Activated naive CD8-positive, alpha-beta T cell treated with anti-CD3 and anti-CD28 coated beads for 36 hours (primary cell): ENCODE results near the gene GPR132. TPM values are rescaled to one million over a fixed set of nuclear protein-coding genes. Genes with fewer than 3 reads are reported as not detected.

Source experiments
- DNase-seq: peaks from one replicate; pipeline ENCODE4 v3.0.0; 2021
- H3K27ac Mint-ChIP-seq: one replicate; pipeline ENCODE4 v1.8.0; 2022; ENCODE audit warnings: mild to moderate bottlenecking, moderate library complexity, mixed read lengths
- H3K27me3 Mint-ChIP-seq: one replicate; pipeline ENCODE4 v1.8.0; 2022; ENCODE audit warnings: mild to moderate bottlenecking, mixed read lengths
- H3K36me3 Mint-ChIP-seq: one replicate; pipeline ENCODE4 v1.8.0; 2021; ENCODE audit warnings: mild to moderate bottlenecking, mixed read lengths
- H3K4me1 Mint-ChIP-seq: one replicate; pipeline ENCODE4 v1.8.0; 2021; ENCODE audit warnings: mixed read lengths
- H3K4me3 Mint-ChIP-seq: one replicate; pipeline ENCODE4 v1.8.0; 2022; ENCODE audit warnings: mild to moderate bottlenecking, moderate library complexity, mixed read lengths
- H3K9me3 Mint-ChIP-seq: one replicate; pipeline ENCODE4 v1.8.0; 2022; ENCODE audit warnings: mixed read lengths
- total RNA-seq, 2 experiments: library from RNA; stranded (reverse); gene quantifications; one replicate each; pipeline ENCODE4 v1.2.3, GENCODE V29; 2021

The GPR132 gene
- total RNA-seq, 2 experiments from 2014 or later: 23.9 to 24.1 TPM

GRCh38 chr14:105094193-105094907, 29.1 kb upstream of the GPR132 start:
- Mint-ChIP-seq H3K4me3 (peak overlapping the region; percentile 66), H3K4me1 (peaks cover 10% of the 10 kb centered on the region), H3K36me3 (no peaks in the 10 kb centered on the region), H3K9me3 (no peaks in the 10 kb centered on the region), H3K27me3 (no peaks in the 10 kb centered on the region), H3K27ac (no peak overlapping the region)
- no peak for DNase-seq

DNA sequence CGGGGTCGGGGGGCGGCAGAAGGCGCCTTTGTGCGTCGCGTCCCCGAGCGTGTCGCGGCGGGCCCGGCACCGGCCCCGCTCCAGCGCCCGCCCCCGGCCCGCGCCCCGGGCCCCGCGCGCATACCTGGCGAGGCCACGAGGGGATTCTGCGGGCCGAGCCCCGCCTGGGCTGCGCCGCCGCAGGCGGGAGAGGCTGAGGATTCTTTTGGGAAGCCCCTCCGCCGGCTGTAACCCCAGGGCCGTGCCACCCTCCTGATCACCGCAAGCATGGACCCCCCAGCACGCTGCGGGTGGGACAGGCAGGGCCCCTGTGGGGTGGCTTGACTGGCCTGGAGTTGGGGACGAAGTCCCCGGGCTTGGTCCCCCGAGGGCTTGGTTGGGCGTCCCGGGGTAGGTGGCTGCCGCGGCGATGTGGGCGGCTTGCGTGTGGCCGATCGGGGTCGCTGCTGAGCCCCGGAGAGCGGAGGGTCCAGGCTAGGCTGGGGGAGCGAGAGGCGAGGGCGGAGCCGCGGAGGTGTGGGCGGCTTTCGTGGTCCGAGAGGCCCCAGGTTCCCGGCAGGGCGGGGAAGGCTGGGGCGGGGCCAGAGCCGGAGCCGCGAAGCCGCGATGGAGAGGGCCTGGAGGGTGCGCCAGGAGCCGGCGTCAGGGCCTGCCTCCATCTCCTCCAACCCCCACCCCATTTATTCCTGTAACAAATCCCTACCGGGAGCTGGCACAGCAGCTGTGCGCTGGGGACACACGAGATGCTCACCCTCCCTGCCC, 28.4 kb upstream of the GPR132 start:
- Mint-ChIP-seq H3K27me3 (no peaks in the 10 kb centered on the region), H3K36me3 (no peaks in the 10 kb centered on the region), H3K9me3 (no peaks in the 10 kb centered on the region), H3K27ac (no peak overlapping the region), H3K4me1 (peaks cover 12% of the 10 kb centered on the region), H3K4me3 (peak overlapping the region; percentile 66)
- DNase-seq: peak; percentile 89

- Mint-ChIP-seq H3K36me3 (no peaks in the 10 kb centered on the region), H3K4me1 (peaks cover 12% of the 10 kb centered on the region), H3K27ac (peak overlapping the region; percentile 81), H3K27me3 (no peaks in the 10 kb centered on the region), H3K4me3 (peak overlapping the region; percentile 80), H3K9me3 (no peaks in the 10 kb centered on the region)
- DNase-seq: peak; percentile 72
Measured at GRCh38 chr14:105093038-105093430, 27.8 kb upstream of the GPR132 start.

DNA sequence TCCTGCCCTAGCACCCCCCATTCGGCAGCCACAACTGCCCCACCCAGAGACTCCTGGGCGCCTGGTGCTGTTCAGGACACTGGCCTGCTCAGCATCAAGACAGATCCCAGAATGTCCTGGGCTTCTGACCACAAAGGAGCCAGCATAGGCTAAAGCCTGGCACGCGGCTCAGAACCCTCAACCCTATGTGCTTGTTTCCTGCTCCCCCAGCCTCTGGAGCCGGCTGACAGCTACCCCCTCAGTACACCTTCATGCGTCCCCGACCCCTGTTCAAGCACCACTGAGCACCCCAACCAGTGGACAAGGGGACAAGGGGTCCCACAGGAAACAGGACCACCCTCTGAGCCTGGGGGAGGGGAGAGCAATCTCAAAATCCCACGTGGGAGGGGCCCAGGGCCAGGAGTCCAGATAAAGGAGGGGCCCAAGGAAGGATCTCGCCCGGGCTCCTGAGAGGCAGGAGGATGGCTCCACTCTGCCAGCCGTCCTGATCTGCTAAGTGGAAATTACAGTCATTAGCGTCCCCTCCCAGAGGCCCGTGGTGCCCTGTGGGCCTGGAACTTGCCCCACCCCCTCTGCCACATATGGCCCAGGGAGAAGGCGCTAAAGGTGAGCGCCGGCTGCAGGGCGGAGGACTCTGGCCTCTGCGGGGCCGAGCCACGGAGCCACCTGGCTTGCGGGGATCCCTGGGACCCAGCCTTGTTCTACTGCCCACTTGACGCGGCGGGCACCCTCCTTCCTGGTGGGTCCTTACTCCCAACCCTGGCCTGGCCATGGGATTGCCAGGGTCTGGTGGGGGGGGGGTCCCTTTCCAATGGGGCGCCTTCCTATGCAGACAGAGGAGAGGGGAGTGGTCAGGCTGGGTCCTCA, 27.2 kb upstream of the GPR132 start:
- Mint-ChIP-seq H3K9me3 (no peaks in the 10 kb centered on the region), H3K27me3 (no peaks in the 10 kb centered on the region), H3K4me1 (peaks cover 13% of the 10 kb centered on the region), H3K27ac (peak overlapping the region; percentile 81), H3K36me3 (no peaks in the 10 kb centered on the region), H3K4me3 (peak overlapping the region; percentile 80)
- no peak for DNase-seq

DNA sequence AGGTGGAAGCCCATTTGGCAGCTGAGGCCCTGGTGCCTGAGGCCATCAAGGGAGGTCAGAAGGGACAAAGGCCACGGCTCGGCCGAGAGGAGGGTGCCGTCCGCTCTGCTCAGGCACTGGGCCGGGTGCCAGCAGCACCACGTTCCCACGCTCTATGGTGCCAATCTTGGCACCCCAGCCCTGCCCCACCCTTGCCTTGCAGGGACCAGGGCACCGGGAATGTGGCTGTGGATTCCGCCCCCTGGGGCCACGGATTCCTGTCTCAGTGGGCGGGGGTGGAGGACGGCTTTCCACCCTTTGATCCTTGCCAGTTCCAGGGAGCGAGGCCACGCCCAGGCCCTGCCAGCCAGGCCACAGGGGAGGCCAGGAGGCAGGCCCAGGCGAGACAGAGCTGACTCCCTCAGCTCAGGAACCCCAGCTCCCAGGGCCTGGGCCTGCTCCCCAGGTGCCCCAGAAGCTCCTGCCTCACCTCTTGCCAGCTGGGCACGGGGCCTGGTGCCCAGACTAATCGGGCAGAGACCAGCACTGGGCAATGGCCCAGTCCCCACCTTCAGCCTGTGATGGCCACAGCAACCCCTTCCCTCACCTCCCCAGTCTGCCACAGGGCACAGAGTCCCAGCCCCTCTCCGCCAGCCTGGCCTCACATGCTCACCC, 26.4 kb upstream of the GPR132 start:
- H3K4me1 Mint-ChIP-seq: peaks cover 15% of the 10 kb centered on the region
- no peak overlapping the region for H3K4me3 Mint-ChIP-seq
- DNase-seq: no peak
- no peak overlapping the region for H3K27ac Mint-ChIP-seq
- H3K36me3 Mint-ChIP-seq: no peaks in the 10 kb centered on the region
- H3K9me3 Mint-ChIP-seq: no peaks in the 10 kb centered on the region
- no peaks in the 10 kb centered on the region for H3K27me3 Mint-ChIP-seq

GRCh38 chr14:105091054-105091516, 25.9 kb upstream of the GPR132 start:
- Mint-ChIP-seq H3K4me3 (no peak overlapping the region), H3K27ac (no peak overlapping the region), H3K9me3 (no peaks in the 10 kb centered on the region), H3K4me1 (peaks cover 21% of the 10 kb centered on the region), H3K36me3 (no peaks in the 10 kb centered on the region), H3K27me3 (no peaks in the 10 kb centered on the region)
- no peak for DNase-seq

- Mint-ChIP-seq H3K27ac (no peak overlapping the region), H3K4me1 (peaks cover 21% of the 10 kb centered on the region), H3K27me3 (no peaks in the 10 kb centered on the region), H3K36me3 (no peaks in the 10 kb centered on the region), H3K4me3 (no peak overlapping the region), H3K9me3 (no peaks in the 10 kb centered on the region)
- peak; percentile 89 for DNase-seq
Measured at GRCh38 chr14:105090493-105091053, 25.3 kb upstream of the GPR132 start.

GRCh38 chr14:105089746-105090492, 24.7 kb upstream of the GPR132 start:
- no peak overlapping the region for H3K4me3 Mint-ChIP-seq
- no peaks in the 10 kb centered on the region for H3K36me3 Mint-ChIP-seq
- peaks cover 24% of the 10 kb centered on the region for H3K4me1 Mint-ChIP-seq
- no peak for DNase-seq
- H3K27me3 Mint-ChIP-seq: no peaks in the 10 kb centered on the region
- H3K9me3 Mint-ChIP-seq: no peaks in the 10 kb centered on the region
- H3K27ac Mint-ChIP-seq: no peak overlapping the region

DNA sequence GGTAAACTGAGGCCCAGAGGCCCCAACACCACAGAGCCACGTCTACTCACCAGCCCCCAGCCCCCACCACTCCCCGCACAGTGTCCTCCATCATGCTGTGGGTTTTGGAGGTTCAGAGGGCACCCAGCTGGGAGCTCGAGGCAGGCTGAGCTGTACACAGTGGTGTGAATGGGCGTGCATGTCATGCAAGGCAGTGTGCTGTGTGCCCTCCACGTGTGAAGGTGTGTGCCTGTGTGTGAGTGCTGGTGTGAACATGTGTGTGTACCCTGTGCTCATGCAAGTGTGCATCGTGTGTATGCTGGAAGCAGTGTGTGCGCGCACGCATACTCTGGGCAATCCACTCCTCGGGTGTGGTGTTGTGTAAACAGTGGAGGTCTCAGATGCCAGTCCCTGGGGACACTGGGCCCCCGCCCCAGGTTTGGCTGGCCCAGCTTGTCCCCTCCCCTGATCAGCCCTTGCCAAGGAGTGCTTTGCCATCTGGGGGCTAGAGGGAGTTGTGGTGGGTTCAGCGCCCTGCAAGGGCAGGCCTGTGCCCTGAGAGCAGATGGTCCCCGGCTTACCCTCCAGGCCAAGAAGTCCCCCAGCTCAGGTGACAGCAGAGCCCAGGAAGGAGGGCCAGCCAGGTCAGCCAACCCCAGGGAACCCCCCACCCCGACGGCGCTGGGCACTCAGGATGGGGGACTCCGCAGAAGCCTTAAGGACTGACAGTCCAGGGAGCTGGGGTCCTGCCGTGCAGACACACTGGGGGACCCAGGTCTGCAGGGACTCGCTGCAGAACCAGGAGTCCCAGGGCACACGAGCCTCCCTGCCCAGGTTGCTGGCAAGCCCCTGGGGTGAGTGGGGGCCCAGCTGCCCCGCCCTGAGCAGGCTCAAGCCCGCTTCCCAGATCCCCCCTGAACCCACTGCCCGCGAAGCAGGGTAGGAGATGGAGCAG, 23.8 kb upstream of the GPR132 start:
- Mint-ChIP-seq H3K27ac (no peak overlapping the region), H3K9me3 (no peaks in the 10 kb centered on the region), H3K4me1 (peaks cover 20% of the 10 kb centered on the region), H3K4me3 (no peak overlapping the region), H3K36me3 (no peaks in the 10 kb centered on the region), H3K27me3 (no peaks in the 10 kb centered on the region)
- no peak for DNase-seq

DNA sequence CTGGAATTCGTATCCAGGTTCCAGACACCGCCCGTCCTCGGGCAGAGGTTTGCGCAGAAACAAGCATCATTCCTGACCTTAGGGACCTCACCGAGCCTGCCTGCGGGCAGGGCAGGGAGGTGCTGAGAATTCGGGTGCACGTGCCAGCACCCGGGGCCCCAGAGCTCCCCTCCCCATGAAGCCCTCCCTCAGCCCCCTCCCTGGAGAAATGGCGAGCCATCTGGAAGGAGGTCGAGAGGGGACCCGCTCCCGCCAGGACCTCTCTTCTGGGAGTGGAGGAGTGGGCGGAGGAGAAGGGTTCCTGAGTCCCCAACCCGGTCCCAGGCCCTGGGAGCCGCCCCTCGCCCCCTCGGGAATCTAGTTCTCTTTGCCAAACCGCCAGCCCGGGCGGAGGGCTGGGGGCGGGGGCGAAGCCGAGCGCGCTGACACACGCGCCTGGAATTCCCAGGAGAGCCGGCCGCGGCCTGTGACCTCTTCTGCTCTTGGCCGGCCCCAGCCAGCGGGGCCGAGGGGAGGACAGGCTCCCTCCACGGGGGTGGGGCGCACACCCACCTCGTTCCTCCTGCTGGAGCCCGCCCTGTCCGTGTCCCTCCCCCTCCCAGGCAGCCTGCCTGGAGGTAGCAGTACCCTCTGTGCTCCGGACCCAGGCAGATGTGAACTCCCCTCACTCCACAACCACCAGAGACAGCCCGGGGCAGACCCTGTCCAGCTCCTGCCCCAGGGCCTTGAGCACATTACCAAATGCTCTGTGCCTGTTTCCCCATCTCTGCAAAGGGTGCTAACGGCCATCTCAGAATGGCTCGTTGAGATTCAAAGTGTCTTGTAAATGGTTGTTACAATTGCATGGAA, 23.0 kb upstream of the GPR132 start:
- Mint-ChIP-seq H3K27me3 (no peaks in the 10 kb centered on the region), H3K4me3 (peak overlapping the region; percentile 63), H3K9me3 (no peaks in the 10 kb centered on the region), H3K27ac (no peak overlapping the region), H3K4me1 (peaks cover 18% of the 10 kb centered on the region), H3K36me3 (no peaks in the 10 kb centered on the region)
- no peak for DNase-seq

DNA sequence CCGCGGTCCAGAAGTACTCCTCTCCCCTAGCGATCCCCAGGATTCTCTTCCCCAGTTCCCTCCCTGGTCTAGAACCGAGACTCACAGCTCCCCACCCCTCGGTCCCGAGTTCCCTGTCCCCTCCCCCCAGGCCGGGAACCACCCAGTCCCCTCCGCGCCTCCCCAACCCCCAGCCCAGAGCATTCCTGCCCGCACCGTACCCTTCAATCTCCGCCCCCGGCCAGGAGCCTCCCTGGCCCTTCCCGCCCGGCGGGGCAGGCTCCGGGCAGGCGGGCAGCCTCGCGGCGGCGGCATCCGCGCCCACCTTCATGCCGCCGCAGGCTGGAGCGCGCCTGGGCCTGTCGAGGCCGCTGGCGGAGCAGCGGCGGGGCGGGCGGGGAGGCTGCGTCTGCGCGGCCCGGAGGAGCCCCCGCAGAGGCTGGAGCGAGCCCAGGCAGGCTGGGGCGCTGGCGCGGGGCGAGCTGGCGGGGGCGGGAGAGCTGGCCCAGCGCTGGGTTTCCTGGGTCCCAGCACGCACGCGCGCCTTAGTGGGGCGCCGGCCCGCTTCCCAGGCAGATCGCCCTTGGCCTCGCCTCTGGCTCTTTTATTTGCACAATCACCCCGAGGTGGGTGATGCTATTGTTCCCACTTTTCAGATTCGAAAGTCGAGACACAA, 22.2 kb upstream of the GPR132 start:
- no peak overlapping the region for H3K27ac Mint-ChIP-seq
- DNase-seq: peak; percentile 57
- no peaks in the 10 kb centered on the region for H3K9me3 Mint-ChIP-seq
- peak overlapping the region; percentile 74 for H3K4me3 Mint-ChIP-seq
- no peaks in the 10 kb centered on the region for H3K27me3 Mint-ChIP-seq
- H3K4me1 Mint-ChIP-seq: peaks cover 18% of the 10 kb centered on the region
- H3K36me3 Mint-ChIP-seq: no peaks in the 10 kb centered on the region

GRCh38 chr14:105086833-105087307, 21.6 kb upstream of the GPR132 start:
- H3K4me3 Mint-ChIP-seq: peak overlapping the region; percentile 74
- H3K27ac Mint-ChIP-seq: no peak overlapping the region
- no peaks in the 10 kb centered on the region for H3K27me3 Mint-ChIP-seq
- peak; percentile 95 for DNase-seq
- H3K36me3 Mint-ChIP-seq: no peaks in the 10 kb centered on the region
- H3K4me1 Mint-ChIP-seq: peaks cover 20% of the 10 kb centered on the region
- H3K9me3 Mint-ChIP-seq: no peaks in the 10 kb centered on the region
